Liver (tissue), 9 donors: Measurements from ENCODE around the gene CFAP61. TPM values are rescaled to one million over a fixed set of nuclear protein-coding genes. Genes with fewer than 3 reads are reported as not detected.

Source experiments
- DNase-seq: peaks from one replicate; pipeline ENCODE4 v3.0.0-alpha.2; 2017; ENCODE audit warnings: low spot score
- H3K27ac ChIP-seq, 2 donors: one replicate each; pipeline ENCODE4 v1.7.0; 2013; ENCODE audit warnings: inconsistent platforms in 2 of 2, low read length in 2 of 2, control low read depth in 1 of 2, low read depth in 1 of 2, mild to moderate bottlenecking in 1 of 2
- H3K27me3 ChIP-seq, 4 donors: one replicate each; pipeline versions ENCODE4 v1.6.1 to v1.7.0; 2013; ENCODE audit warnings: low read length in 3 of 4, inconsistent platforms in 1 of 4, mild to moderate bottlenecking in 1 of 4, moderate library complexity in 1 of 4; ENCODE audit not compliant: control insufficient read depth in 4 of 4, insufficient read depth in 4 of 4
- H3K36me3 ChIP-seq, 4 donors: one replicate each; pipeline versions ENCODE4 v1.6.1 to v1.7.0; 2013; ENCODE audit warnings: low read length in 3 of 4, mild to moderate bottlenecking in 3 of 4, low read depth in 1 of 4, moderate library complexity in 1 of 4; ENCODE audit not compliant: control insufficient read depth in 4 of 4, insufficient read depth in 3 of 4
- H3K4me1 ChIP-seq, 4 donors: one replicate each; pipeline versions ENCODE4 v1.6.1 to v1.7.0; 2013; ENCODE audit warnings: low read length in 3 of 4, mild to moderate bottlenecking in 3 of 4, moderate library complexity in 1 of 4; ENCODE audit not compliant: control insufficient read depth in 4 of 4, insufficient read depth in 4 of 4
- H3K4me3 ChIP-seq, 3 donors: one replicate each; pipeline versions ENCODE4 v1.6.1 to v1.7.0; 2013; ENCODE audit warnings: low read length in 3 of 3, control low read depth in 1 of 3, low read depth in 1 of 3, mild to moderate bottlenecking in 1 of 3
- H3K9ac ChIP-seq, 2 donors: one replicate each; pipeline ENCODE4 v1.7.0; 2013; ENCODE audit warnings: low read length in 2 of 2, mild to moderate bottlenecking in 2 of 2, moderate library complexity in 2 of 2, control low read depth in 1 of 2, low read depth in 1 of 2
- H3K9me3 ChIP-seq, 4 donors: one replicate each; pipeline versions ENCODE4 v1.6.1 to v1.7.0; 2013; ENCODE audit warnings: low read length in 3 of 4; ENCODE audit not compliant: control insufficient read depth in 4 of 4
- ATF3 ChIP-seq: IDR thresholded peaks from 2 replicates; pipeline ENCODE4 v1.6.1; 2016; ENCODE audit warnings: antibody characterized with exemption
- CTCF ChIP-seq: fragments of 150-350 bp; IDR thresholded peaks from 2 replicates; pipeline ENCODE4 v1.5.1; 2017; ENCODE audit warnings: improper control_type of control experiment, low read depth, low read length; ENCODE audit not compliant: missing input control
- EGR1 ChIP-seq, 2 donors: IDR thresholded peaks; 2 replicates each; pipeline ENCODE4 v1.6.1; 2016 to 2018; ENCODE audit warnings: antibody characterized with exemption in 2 of 2, low read depth in 2 of 2
- FOXA1 ChIP-seq: IDR thresholded peaks from 2 replicates; pipeline ENCODE4 v1.6.1; 2016; ENCODE audit warnings: antibody characterized with exemption
- FOXA2 ChIP-seq: IDR thresholded peaks from 2 replicates; pipeline ENCODE4 v1.6.1; 2016; ENCODE audit warnings: antibody characterized with exemption
- GABPA ChIP-seq, 2 donors: IDR thresholded peaks in 1 of 2; conservative IDR thresholded peaks in 1 of 2; 2 replicates each; pipeline ENCODE4 v1.6.1; 2016; ENCODE audit warnings: antibody characterized with exemption in 2 of 2, mild to moderate bottlenecking in 1 of 2, moderate library complexity in 1 of 2
- HNF4A ChIP-seq, 2 donors: conservative IDR thresholded peaks; 2 replicates each; pipeline ENCODE4 v1.6.1; 2016; ENCODE audit warnings: antibody characterized with exemption in 2 of 2, mild to moderate bottlenecking in 2 of 2
- HNF4G ChIP-seq: IDR thresholded peaks from 2 replicates; pipeline ENCODE4 v1.6.1; 2016; ENCODE audit warnings: antibody characterized with exemption
- JUND ChIP-seq, 2 donors: IDR thresholded peaks; 2 replicates each; pipeline ENCODE4 v1.6.1; 2016; ENCODE audit warnings: antibody characterized with exemption in 2 of 2
- MAX ChIP-seq: IDR thresholded peaks from 2 replicates; pipeline ENCODE4 v1.6.1; 2016; ENCODE audit warnings: antibody characterized with exemption
- NR2F2 ChIP-seq: IDR thresholded peaks from 2 replicates; pipeline ENCODE4 v1.6.1; 2016; ENCODE audit warnings: antibody characterized with exemption
- RAD21 ChIP-seq, 2 donors: IDR thresholded peaks; 2 replicates each; pipeline ENCODE4 v1.6.1; 2016; ENCODE audit warnings: antibody characterized with exemption in 2 of 2, mild to moderate bottlenecking in 2 of 2
- REST ChIP-seq: IDR thresholded peaks from 2 replicates; pipeline ENCODE4 v1.6.1; 2016; ENCODE audit warnings: antibody characterized with exemption, mild to moderate bottlenecking
- RXRA ChIP-seq, 2 donors: IDR thresholded peaks; 2 replicates each; pipeline ENCODE4 v1.6.1; 2017 to 2018; ENCODE audit warnings: antibody characterized with exemption in 2 of 2, mild to moderate bottlenecking in 1 of 2
- SP1 ChIP-seq: IDR thresholded peaks from 2 replicates; pipeline ENCODE4 v1.6.1; 2018; ENCODE audit warnings: antibody characterized with exemption, mild to moderate bottlenecking
- TAF1 ChIP-seq: conservative IDR thresholded peaks from 2 replicates; pipeline ENCODE4 v1.6.1; 2016; ENCODE audit warnings: antibody characterized with exemption, mild to moderate bottlenecking
- YY1 ChIP-seq: IDR thresholded peaks from 2 replicates; pipeline ENCODE4 v1.6.1; 2016; ENCODE audit warnings: antibody characterized with exemption, mild to moderate bottlenecking
- ZBTB33 ChIP-seq: IDR thresholded peaks from 2 replicates; pipeline ENCODE4 v1.6.1; 2016; ENCODE audit warnings: antibody characterized with exemption
- WGBS: extraction: QIAGEN DNeasy Blood & Tissue Kit; methylation state at CpG from one replicate; pipeline ENCODE4 v1.1.7; 2013; 5-methylcytosine and 5-hydroxymethylcytosine counted together
- polyA plus RNA-seq, 2 donors: library from polyadenylated mRNA; stranded (reverse) in 1 of 2; unstranded in 1 of 2; fragments of 200-250 nt in 1 of 2; fragments of >200 nt in 1 of 2; fragmentation: Nextera tagmentation in 1 of 2; extraction: Ambion mirVana in 1 of 2; gene quantifications; one replicate each; pipeline versions ENCODE4 v1.2.1 to v1.2.3, GENCODE V29; 2013 to 2015
- total RNA-seq, 2 donors: library from RNA; depleted of rRNA; stranded (reverse); fragments of >200 nt; gene quantifications; one replicate each; pipeline ENCODE4 v1.2.3, GENCODE V29; 2014
- donor health status: healthy.
- donor health status: healthy.
- donor health status: healthy.
- donor health status: healthy.
- donor health status: healthy.

The CFAP61 gene
- total and polyA plus RNA-seq, 4 donors, result 0.05 TPM; not detected in 3

GRCh38 chr20:20233041-20233514 lies 180.7 kb downstream of the CFAP61 start:
- Histone ChIP-seq H3K9me3 (no peaks in the 10 kb centered on the region), H3K27ac (no peak overlapping the region), H3K4me1 (no peaks in the 10 kb centered on the region), H3K36me3 (no peaks in the 10 kb centered on the region), H3K9ac (no peak overlapping the region), H3K4me3 (no peak overlapping the region), H3K27me3 (no peaks in the 10 kb centered on the region)
- DNase-seq, result no peak
- WGBS, result 78% methylated on average over 19 of the region's 19 CpGs
- TF ChIP-seq RXRA (IDR thresholded peaks at IDR 0.05) (no peak), SP1 (no peak), ZBTB33 (no peak), JUND (IDR thresholded peaks at IDR 0.05) (no peak)

GRCh38 chr20:20235681-20236080 lies 183.3 kb downstream of the CFAP61 start:
- TF ChIP-seq FOXA1, result no peak
- TF ChIP-seq TAF1, result no peak
- no peak for TF ChIP-seq YY1
- TF ChIP-seq MAX, result no peak
- TF ChIP-seq RAD21 (IDR thresholded peaks at IDR 0.05), result no peak
- TF ChIP-seq JUND (IDR thresholded peaks at IDR 0.05), result no peak
- no peak for TF ChIP-seq CTCF
- TF ChIP-seq ATF3, result no peak
- no peak for TF ChIP-seq RXRA (IDR thresholded peaks at IDR 0.05)
- no peak for TF ChIP-seq SP1
- no peak for TF ChIP-seq HNF4G
- TF ChIP-seq EGR1 (IDR thresholded peaks at IDR 0.05; ENCODE audit: low read depth in 2 of 2), result no peak
- no peak for TF ChIP-seq HNF4A (conservative IDR thresholded peaks at IDR 0.05)
- no peak for TF ChIP-seq GABPA (IDR thresholded peaks at IDR 0.05 in 1 of 2, conservative IDR thresholded peaks at IDR 0.05 in 1 of 2)
- TF ChIP-seq ZBTB33, result no peak
- no peak for TF ChIP-seq NR2F2
- no peak for TF ChIP-seq REST
- TF ChIP-seq FOXA2, result no peak
- no peak overlapping the region for H3K9ac ChIP-seq
- no peaks in the 10 kb centered on the region for H3K4me1 ChIP-seq
- 87% methylated on average over 4 of the region's 4 CpGs for WGBS
- H3K36me3 ChIP-seq, result no peaks in the 10 kb centered on the region
- DNase-seq, result no peak
- H3K27me3 ChIP-seq, result no peaks in the 10 kb centered on the region
- H3K9me3 ChIP-seq, result no peaks in the 10 kb centered on the region
- no peak overlapping the region for H3K27ac ChIP-seq
- H3K4me3 ChIP-seq, result no peak overlapping the region
